Astrocyte of the cerebellum (primary cell): Measurements from ENCODE around the gene MPP7.
"Not testable (repeated sequence)": the region's sequence is repeated elsewhere in the genome, so short reads cannot be mapped to it uniquely, and the experiment has no call there.

Experiments
- DNase-seq: peaks from one replicate; pipeline ENCODE4 v3.0.0-alpha.2; 2011; ENCODE audit warnings: low read depth
- H3K4me3 ChIP-seq: 2 replicates; pipeline ENCODE4 v1.5.1; 2011; ENCODE audit warnings: mild to moderate bottlenecking, low read depth, low read length, moderate library complexity
- in situ Hi-C: cut with HindIII; loops from 2 replicates; pipeline ENCODE4 v1.10.0; 2017; ENCODE audit warnings: low sequenced_read_pairs
- TF ChIP-seq, protein P1 (sequence below): IDR thresholded peaks from 2 replicates; pipeline ENCODE4 v1.5.1; 2012; ENCODE audit warnings: low read length, low read depth, moderate library complexity, mild to moderate bottlenecking; ENCODE audit errors: missing control alignments

Gene MPP7

GRCh38 chr10:28320090-28320489 lies 17.2 kb upstream of the MPP7 start:
- in situ Hi-C loops = no loop called here
- H3K4me3 ChIP-seq = no peak overlapping the region
- TF ChIP-seq, protein P1, sequence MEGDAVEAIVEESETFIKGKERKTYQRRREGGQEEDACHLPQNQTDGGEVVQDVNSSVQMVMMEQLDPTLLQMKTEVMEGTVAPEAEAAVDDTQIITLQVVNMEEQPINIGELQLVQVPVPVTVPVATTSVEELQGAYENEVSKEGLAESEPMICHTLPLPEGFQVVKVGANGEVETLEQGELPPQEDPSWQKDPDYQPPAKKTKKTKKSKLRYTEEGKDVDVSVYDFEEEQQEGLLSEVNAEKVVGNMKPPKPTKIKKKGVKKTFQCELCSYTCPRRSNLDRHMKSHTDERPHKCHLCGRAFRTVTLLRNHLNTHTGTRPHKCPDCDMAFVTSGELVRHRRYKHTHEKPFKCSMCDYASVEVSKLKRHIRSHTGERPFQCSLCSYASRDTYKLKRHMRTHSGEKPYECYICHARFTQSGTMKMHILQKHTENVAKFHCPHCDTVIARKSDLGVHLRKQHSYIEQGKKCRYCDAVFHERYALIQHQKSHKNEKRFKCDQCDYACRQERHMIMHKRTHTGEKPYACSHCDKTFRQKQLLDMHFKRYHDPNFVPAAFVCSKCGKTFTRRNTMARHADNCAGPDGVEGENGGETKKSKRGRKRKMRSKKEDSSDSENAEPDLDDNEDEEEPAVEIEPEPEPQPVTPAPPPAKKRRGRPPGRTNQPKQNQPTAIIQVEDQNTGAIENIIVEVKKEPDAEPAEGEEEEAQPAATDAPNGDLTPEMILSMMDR = no peak
- no peak for DNase-seq

DNA sequence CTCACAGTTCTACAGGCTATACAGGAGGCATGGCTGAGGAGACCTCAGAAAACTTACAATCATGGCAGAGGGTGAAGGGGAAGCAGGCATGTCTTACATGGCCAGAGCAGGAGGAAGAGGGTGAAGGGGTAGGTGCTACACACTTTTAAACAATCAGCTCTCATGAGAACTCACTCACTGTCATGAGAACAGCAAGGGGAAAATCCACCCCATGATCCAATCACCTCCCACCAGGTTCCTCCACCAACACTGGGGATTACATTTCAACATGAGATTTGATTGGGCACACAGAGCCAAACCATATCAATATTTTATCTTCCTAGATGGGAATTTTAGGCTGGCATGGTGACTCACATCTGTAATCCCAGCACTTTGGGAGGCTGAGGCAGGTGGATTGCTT lies 16.2 kb upstream of the MPP7 start:
- in situ Hi-C loops, DNase-seq, H3K4me3 ChIP-seq: not testable (repeated sequence)

DNA sequence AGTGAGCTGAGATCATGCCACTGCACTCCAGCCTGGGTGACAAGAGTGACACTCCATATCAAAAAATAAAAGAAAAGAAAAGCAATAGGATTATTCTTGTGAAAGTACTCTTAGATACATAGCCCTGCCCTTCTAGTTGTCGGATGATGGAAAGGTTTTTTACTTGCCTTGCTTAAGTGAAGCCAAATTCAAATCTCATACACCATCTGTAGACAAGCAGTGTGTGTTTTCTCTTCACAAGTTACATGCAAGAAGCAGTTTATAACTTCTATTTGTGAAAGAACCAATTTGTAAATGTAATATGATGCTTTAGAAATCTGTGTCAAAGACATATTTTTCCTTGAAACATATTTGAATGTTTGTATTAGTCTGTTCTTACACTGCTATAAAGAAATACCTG lies 15.8 kb upstream of the MPP7 start:
- in situ Hi-C loops = no loop called here
- TF ChIP-seq, protein P1 = no peak

GRCh38 chr10:28317760-28318159 lies 14.9 kb upstream of the MPP7 start:
- in situ Hi-C loops = no loop called here
- no peak for DNase-seq
- H3K4me3 ChIP-seq = no peak overlapping the region
- TF ChIP-seq, protein P1 = no peak

More for the DNA sequence above, 15.8 kb upstream of the MPP7 start:
- DNase-seq = no peak
- H3K4me3 ChIP-seq = no peak overlapping the region

DNA sequence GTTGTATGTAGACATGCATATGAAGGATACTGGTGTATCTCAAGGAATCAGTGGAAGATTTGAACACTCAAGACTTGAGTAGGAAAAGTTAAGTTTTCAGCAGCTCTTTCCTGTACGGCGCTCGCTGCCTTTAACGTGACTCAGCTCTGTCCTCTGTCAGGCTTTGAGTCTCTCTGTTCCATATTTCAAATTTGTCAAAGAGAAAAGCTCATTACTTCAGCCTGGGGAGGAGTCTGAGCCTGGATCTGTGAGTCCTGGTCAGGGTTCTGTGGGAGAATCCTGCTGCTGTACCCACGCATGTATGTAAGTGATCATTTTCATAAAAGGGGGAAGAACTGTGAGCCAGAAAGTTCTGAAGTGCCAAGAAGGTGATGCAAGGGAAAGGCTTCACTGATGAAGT lies 13.8 kb upstream of the MPP7 start:
- no peak for DNase-seq
- no peak overlapping the region for H3K4me3 ChIP-seq

DNA sequence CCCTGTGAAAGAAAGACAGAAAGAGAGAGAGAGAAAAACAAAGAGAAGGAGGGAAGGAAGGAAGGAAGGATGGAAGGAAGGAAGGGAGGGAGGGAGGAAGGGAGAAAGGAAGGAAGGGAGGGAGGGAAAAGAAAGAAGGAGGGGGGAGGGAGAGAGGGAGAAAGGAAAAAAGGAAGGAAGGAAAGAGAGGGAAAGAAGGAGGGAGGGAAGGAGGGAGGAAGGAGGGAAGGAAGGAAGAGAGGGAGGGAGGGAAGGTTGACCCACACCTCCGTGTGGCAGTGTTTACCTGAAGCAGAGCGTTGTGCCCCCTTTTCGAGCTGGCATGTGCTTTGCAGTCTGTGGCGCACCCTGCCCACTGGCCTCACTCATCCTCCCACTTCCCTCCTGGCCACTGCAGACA lies 12.3 kb upstream of the MPP7 start:
- no peak overlapping the region for H3K4me3 ChIP-seq
- in situ Hi-C loops = no loop called here
- no peak for DNase-seq
- TF ChIP-seq, protein P1 = no peak

More for the DNA sequence above, 13.8 kb upstream of the MPP7 start:
- in situ Hi-C loops = no loop called here
- TF ChIP-seq, protein P1 = no peak

DNA sequence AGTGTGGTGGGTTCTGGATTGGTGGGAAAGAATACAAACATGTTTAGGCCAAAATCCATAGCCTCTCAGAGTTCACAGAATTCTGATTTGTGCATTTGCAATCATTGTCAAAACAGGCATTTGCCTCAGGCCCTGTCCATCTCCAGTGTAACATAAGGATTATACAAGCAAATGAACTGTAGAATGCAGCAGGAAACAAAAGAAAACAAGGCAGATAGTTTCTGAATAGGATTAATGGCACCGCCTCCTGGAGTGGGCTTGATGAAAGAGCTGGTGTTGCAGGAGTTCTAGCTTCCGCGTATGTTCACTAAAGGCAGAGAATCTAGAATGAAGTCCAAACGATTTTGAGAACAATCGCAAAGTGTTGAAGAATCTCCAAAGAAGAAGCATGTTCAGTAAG lies 11.3 kb upstream of the MPP7 start:
- DNase-seq = no peak
- TF ChIP-seq, protein P1 = no peak

More for the DNA sequence above, 11.3 kb upstream of the MPP7 start:
- no peak overlapping the region for H3K4me3 ChIP-seq
- in situ Hi-C loops = no loop called here
